GM18502 (cell line): ENCODE measurements around the gene TOGARAM2.
A peak's percentile ranks its signal among the peaks of the same experiment; 100 is the strongest.

Experiments
- ATAC-seq: cut with Tn5 transposase; IDR thresholded peaks from one replicate; pipeline ENCODE4 v1.9.1; 2021; ENCODE audit warnings: mild to moderate bottlenecking; ENCODE audit not compliant: unreplicated experiment, poor library complexity

The TOGARAM2 gene

GRCh38 chr2:28997237-28997846, 16.2 kb downstream of the TOGARAM2 start:
- ATAC-seq = no peak

- ATAC-seq = no peak
These were observed 17.0 kb downstream of the TOGARAM2 start for GRCh38 chr2:28997847-28998735.

GRCh38 chr2:29000481-29000880, 19.4 kb downstream of the TOGARAM2 start:
- ATAC-seq = peak; percentile 99

- no peak for ATAC-seq
These were observed 19.9 kb downstream of the TOGARAM2 start for GRCh38 chr2:29000956-29001355.

- no peak for ATAC-seq
These were observed 20.7 kb downstream of the TOGARAM2 start for GRCh38 chr2:29001806-29002205.

- no peak for ATAC-seq
These were observed 23.7 kb downstream of the TOGARAM2 start for GRCh38 chr2:29004755-29005154.

GRCh38 chr2:29005331-29005730, 24.2 kb downstream of the TOGARAM2 start:
- ATAC-seq = no peak

GRCh38 chr2:29006092-29006979, 25.2 kb downstream of the TOGARAM2 start:
- no peak for ATAC-seq

- no peak for ATAC-seq
These were observed 25.8 kb downstream of the TOGARAM2 start for GRCh38 chr2:29006980-29007301.

- ATAC-seq = no peak
These were observed 28.2 kb downstream of the TOGARAM2 start for GRCh38 chr2:29009270-29009669.

- no peak for ATAC-seq
These were observed 28.9 kb downstream of the TOGARAM2 start for GRCh38 chr2:29009711-29010677.

GRCh38 chr2:29010946-29011345, 29.8 kb downstream of the TOGARAM2 start:
- no peak for ATAC-seq

GRCh38 chr2:29011418-29012060, 30.4 kb downstream of the TOGARAM2 start:
- no peak for ATAC-seq

- ATAC-seq = no peak
These were observed 31.1 kb downstream of the TOGARAM2 start for GRCh38 chr2:29012211-29012681.

GRCh38 chr2:29013057-29013780, 32.1 kb downstream of the TOGARAM2 start:
- no peak for ATAC-seq

- no peak for ATAC-seq
These were observed 33.2 kb downstream of the TOGARAM2 start for GRCh38 chr2:29014331-29014730.

GRCh38 chr2:29014811-29015421, 33.8 kb downstream of the TOGARAM2 start:
- ATAC-seq = no peak
